Mucosa of descending colon (tissue), 3 donors: ENCODE measurements around the gene LRRC37A3. TPM values are rescaled to one million over a fixed set of nuclear protein-coding genes. Genes with fewer than 3 reads are reported as not detected.

ENCODE experiments used
- ATAC-seq: fragments of 200-7000 bp; cut with Tn5 transposase; one replicate; pipeline ENCODE4 v1.9.1; 2020; ENCODE audit warnings: mild to moderate bottlenecking, moderate library complexity
- DNase-seq, 3 donors: peaks; one replicate each; pipeline ENCODE4 v3.0.0-alpha.2; 2020
- H3K36me3 ChIP-seq: fragments of 200-600 bp; one replicate; pipeline ENCODE4 v1.8.0; 2021; ENCODE audit warnings: low read depth, mild to moderate bottlenecking
- H3K4me1 ChIP-seq: fragments of 200-600 bp; one replicate; pipeline ENCODE4 v1.8.0; 2021; ENCODE audit warnings: low read depth, mild to moderate bottlenecking
- H3K4me3 ChIP-seq: fragments of 200-600 bp; one replicate; pipeline ENCODE4 v1.8.0; 2021; ENCODE audit warnings: mild to moderate bottlenecking
- H3K9me3 ChIP-seq: fragments of 200-600 bp; one replicate; pipeline ENCODE4 v1.8.0; 2021; ENCODE audit warnings: mild to moderate bottlenecking
- CTCF ChIP-seq: fragments of 200-600 bp; IDR thresholded peaks from one replicate; pipeline ENCODE4 v1.8.0; 2022; ENCODE audit warnings: antibody characterized with exemption, mild to moderate bottlenecking
- intact Hi-C, 2 donors: fragments of 100-400 bp; cut with DNase I in 1 of 2; cut with micrococcal nuclease in 1 of 2; formaldehyde crosslinking; loops; one replicate each; pipeline versions ENCODE4 v1.11.0 to v1.11.1; 2022; cut with DNase I, micrococcal nuclease
- total RNA-seq, 3 donors: library from RNA; stranded (reverse); fragmentation: NEBNext Ultra II Directional in 2 of 3; extraction: Animal tissue kit (Norgen Biotek cat#: 25700) in 2 of 3; gene quantifications; one replicate each; pipeline versions ENCODE4 v1.2.1 to v1.2.4, GENCODE V29; 2021 to 2023
- donor health status: DM: no; HTN: no; CAD: no; lungs with moderate emphysema.
- donor health status: DM: no; HTN: no; CAD: no.
- donor health status: DM: no; HTN: yes; CAD: no.

LRRC37A3 gene
- total RNA-seq, 3 donors from 2014 or later = 10.2 to 16.8 (median 13.1) TPM

DNA sequence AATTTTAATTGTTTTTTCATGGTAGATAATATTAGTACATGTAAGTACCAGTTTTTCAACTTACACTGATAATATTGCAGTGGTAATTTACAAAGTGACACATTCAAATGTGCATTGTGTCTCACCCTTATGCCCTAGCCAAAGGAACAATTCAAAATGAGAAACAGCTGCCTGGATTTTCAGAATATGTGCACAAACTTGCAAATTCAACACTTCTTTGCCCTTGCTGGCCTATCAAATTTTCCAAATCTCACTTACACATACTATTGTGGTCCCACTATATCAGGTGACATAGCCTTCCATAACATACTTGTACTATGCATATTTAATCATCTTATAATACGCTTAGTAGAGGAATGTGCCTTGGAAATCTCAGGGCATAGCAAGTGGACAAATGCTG is 32.6 kb upstream of the LRRC37A3 start:
- ATAC-seq (no peak), DNase-seq (no peak)
- Histone ChIP-seq H3K36me3 (no peaks in the 10 kb centered on the region), H3K9me3 (no peaks in the 10 kb centered on the region), H3K4me3 (no peak overlapping the region), H3K4me1 (no peaks in the 10 kb centered on the region)
- TF ChIP-seq CTCF = no peak
- intact Hi-C loops = no loop called here

DNA sequence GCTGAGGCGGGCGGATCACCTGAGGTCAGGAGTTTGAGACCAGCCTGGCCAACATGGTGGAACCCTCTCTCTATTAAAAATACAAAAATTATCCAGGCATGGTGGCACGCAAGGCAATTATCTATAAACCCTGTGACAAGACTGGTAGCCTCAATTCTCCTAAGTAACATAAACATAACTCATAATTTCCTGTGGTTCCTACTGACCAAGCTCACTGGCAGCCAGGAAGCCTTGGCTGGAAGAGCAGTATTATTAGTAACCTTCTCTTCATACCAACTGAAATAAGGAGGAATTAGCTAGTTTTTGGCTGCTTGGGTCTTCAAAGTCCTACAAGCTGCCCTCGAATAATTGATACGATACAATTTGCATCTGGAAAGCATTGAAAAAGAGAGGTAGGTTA is 31.6 kb upstream of the LRRC37A3 start:
- ATAC-seq (no peak), DNase-seq (no peak)
- TF ChIP-seq CTCF = no peak
- Histone ChIP-seq H3K9me3 (no peaks in the 10 kb centered on the region), H3K4me1 (no peaks in the 10 kb centered on the region), H3K4me3 (no peak overlapping the region), H3K36me3 (no peaks in the 10 kb centered on the region)
- intact Hi-C loops = no loop called here

DNA sequence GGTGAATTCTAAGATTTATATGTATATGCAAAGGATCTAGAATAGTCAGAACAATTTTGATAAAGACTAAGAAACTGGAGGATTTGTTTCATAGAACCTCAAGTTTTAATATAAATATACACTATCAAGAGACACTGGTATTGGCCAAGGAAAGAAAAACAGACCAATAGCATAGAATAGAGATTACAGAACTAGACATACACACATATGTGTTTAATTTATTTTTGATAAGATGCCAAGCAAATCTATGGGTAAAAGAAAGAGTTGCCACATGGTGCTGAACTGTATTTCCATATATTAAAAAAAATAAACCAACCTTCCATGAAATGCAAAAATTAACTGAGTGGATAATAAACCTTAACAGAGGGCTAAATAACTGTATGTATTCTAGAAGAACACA is 27.9 kb upstream of the LRRC37A3 start:
- H3K9me3 ChIP-seq = no peaks in the 10 kb centered on the region
- no peaks in the 10 kb centered on the region for H3K36me3 ChIP-seq
- intact Hi-C loops = no loop called here
- no peak overlapping the region for H3K4me3 ChIP-seq
- no peak for TF ChIP-seq CTCF
- no peak for DNase-seq
- no peak for ATAC-seq
- no peaks in the 10 kb centered on the region for H3K4me1 ChIP-seq

DNA sequence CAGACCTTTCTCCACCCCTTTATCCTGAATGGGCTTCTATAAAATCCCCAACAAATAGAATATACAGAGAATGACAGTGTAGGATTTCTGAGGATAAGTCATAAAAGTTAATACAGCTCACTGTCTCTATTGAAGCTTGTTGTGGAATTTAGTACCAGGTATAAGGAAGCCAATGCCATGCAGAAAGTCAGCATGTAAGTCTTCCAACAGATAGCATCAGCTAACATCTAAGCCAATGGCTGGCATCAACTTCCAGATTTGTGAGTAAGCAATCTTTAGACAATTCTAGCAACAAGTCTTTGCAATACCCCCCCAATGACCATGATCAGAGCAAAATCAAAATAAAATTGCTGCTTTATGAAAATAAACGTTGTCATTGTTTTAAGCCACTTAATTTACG is 22.5 kb upstream of the LRRC37A3 start:
- H3K9me3 ChIP-seq = no peaks in the 10 kb centered on the region
- H3K4me3 ChIP-seq = no peak overlapping the region
- DNase-seq (no peak), ATAC-seq (no peak)
- intact Hi-C loops = no loop called here
- no peaks in the 10 kb centered on the region for H3K4me1 ChIP-seq
- no peak for TF ChIP-seq CTCF
- no peaks in the 10 kb centered on the region for H3K36me3 ChIP-seq

DNA sequence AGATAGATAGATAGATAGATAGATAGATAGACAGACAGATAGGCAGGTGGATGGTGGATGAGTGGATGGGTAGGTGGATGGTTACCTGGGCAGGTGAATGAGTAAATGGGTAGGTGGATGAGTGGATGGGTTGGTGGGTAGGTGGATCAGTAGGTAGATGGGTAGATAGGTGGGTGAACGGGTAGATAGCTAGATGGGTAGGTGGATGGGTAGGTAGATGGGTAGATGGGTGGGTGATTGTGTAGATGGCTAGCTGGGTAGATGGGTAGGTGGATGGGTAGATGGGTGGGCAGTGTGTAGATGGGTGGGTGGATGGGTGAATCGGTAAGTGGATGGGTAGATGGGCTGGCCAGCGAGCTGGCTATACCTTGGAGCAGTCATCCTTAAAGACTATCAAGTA is 21.8 kb upstream of the LRRC37A3 start:
- Histone ChIP-seq H3K4me3 (no peak overlapping the region), H3K9me3 (no peaks in the 10 kb centered on the region), H3K4me1 (no peaks in the 10 kb centered on the region), H3K36me3 (no peaks in the 10 kb centered on the region)
- DNase-seq (no peak), ATAC-seq (no peak)
- TF ChIP-seq CTCF = no peak
- intact Hi-C loops = no loop called here

DNA sequence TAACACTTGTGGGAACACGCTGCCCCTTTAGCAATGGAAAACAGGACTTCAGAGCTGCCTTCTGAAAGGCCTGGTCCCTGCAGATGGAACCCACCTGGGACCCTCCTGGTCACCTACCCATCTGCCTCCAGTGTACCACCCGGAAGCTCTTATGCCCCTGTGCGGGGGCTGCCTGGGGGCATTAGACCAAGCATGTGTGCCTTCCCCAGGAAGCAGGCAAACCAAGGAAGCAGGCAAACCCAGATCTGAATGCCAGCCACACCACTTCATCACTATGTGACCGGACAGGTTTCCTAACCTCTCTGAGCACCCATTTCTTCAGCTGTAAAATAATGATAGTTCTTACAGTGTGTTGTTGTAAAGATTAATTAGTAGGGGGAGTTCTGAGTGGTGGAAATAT is 20.8 kb upstream of the LRRC37A3 start:
- no peak for ATAC-seq
- DNase-seq = no peak
- Histone ChIP-seq H3K4me1 (no peaks in the 10 kb centered on the region), H3K36me3 (no peaks in the 10 kb centered on the region), H3K9me3 (no peaks in the 10 kb centered on the region), H3K4me3 (no peak overlapping the region)
- TF ChIP-seq CTCF = no peak
- intact Hi-C loops = no loop called here
